Measurements from ENCODE around the gene DSG4. TPM values are rescaled to one million over a fixed set of nuclear protein-coding genes. Genes with fewer than 3 reads are reported as not detected.

Gene DSG4
- total and polyA plus RNA-seq, 9 donors: not detected

DNA sequence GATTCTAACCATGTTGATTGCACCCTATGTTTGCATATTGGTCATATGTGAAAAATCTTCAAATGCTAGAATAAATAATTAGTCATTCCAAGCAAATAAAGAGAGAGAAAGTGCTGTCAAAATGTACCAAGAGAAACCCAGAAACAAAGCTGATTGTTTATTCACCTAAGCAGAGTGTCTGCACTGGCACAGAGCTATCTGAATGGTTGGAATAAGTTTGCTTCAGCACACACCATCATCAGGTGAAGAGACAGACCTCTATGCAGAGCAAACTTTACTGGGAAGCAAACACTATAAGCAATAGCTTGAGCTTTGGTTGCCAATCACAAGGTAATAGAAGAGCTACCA is 25.4 kb downstream of the DSG4 start:
- TF ChIP-seq EP300 (IDR thresholded peaks at IDR 0.05) (no peak), POLR2A (IDR thresholded peaks at IDR 0.05) (no peak)
- TF ChIP-seq, protein P1, sequence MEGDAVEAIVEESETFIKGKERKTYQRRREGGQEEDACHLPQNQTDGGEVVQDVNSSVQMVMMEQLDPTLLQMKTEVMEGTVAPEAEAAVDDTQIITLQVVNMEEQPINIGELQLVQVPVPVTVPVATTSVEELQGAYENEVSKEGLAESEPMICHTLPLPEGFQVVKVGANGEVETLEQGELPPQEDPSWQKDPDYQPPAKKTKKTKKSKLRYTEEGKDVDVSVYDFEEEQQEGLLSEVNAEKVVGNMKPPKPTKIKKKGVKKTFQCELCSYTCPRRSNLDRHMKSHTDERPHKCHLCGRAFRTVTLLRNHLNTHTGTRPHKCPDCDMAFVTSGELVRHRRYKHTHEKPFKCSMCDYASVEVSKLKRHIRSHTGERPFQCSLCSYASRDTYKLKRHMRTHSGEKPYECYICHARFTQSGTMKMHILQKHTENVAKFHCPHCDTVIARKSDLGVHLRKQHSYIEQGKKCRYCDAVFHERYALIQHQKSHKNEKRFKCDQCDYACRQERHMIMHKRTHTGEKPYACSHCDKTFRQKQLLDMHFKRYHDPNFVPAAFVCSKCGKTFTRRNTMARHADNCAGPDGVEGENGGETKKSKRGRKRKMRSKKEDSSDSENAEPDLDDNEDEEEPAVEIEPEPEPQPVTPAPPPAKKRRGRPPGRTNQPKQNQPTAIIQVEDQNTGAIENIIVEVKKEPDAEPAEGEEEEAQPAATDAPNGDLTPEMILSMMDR (IDR thresholded peaks at IDR 0.05): no peak
- Histone ChIP-seq H3K4me1 (ENCODE audit: insufficient read depth) (no peaks in the 10 kb centered on the region), H3K4me3 (no peak overlapping the region), H3K9me3 (no peaks in the 10 kb centered on the region), H3K27me3 (no peaks in the 10 kb centered on the region), H3K36me3 (no peaks in the 10 kb centered on the region), H3K27ac (no peak overlapping the region)
- DNase-seq: no peak
- intact Hi-C loops (cut with DNase I): no loop called here

- Histone ChIP-seq H3K4me1 (ENCODE audit: insufficient read depth) (no peaks in the 10 kb centered on the region), H3K36me3 (no peaks in the 10 kb centered on the region), H3K27me3 (no peaks in the 10 kb centered on the region), H3K27ac (no peak overlapping the region), H3K4me3 (no peak overlapping the region), H3K9me3 (no peaks in the 10 kb centered on the region)
- DNase-seq: no peak
- intact Hi-C loops (cut with DNase I): no loop called here
- 10 to 40% (median 12%) methylated on average over 2 of the region's 2 CpGs for WGBS, 3 donors
- TF ChIP-seq, protein P1 (IDR thresholded peaks at IDR 0.05): no peak
- no peak for TF ChIP-seq EP300 (IDR thresholded peaks at IDR 0.05)
- TF ChIP-seq POLR2A (IDR thresholded peaks at IDR 0.05): no peak
These were observed 26.8 kb downstream of the DSG4 start for GRCh38 chr18:31403409-31403808.

DNA sequence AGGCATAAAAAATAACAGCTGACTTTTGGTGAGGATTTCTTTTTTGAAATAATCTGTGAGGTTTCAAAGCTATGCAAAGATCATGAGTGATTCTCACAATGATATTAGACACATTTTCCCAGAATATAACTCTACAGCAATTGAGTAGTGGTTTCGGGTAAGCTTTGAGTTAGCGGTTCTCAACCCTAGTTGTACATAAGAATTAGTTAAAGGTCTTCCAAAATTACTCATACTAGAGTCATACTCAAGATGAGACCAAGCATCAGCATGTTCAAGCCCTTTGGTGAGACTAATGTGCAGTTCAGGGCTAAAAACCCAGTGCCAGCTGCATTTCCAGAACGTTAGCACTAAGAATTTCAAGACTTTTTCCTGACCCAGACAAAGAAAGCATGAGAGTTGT is 31.1 kb downstream of the DSG4 start:
- Histone ChIP-seq H3K27ac (no peak overlapping the region), H3K36me3 (no peaks in the 10 kb centered on the region), H3K27me3 (no peaks in the 10 kb centered on the region), H3K4me1 (ENCODE audit: insufficient read depth) (no peaks in the 10 kb centered on the region), H3K4me3 (no peak overlapping the region), H3K9me3 (no peaks in the 10 kb centered on the region)
- 81 to 86% (median 83%) methylated on average over 3 of the region's 3 CpGs for WGBS, 3 donors
- TF ChIP-seq POLR2A (IDR thresholded peaks at IDR 0.05): no peak
- no peak for DNase-seq
- intact Hi-C loops (cut with DNase I): no loop called here

GRCh38 chr18:31409276-31409675 is 32.7 kb downstream of the DSG4 start:
- intact Hi-C loops (cut with DNase I): no loop called here

GRCh38 chr18:31410716-31411483 is 34.3 kb downstream of the DSG4 start:
- Histone ChIP-seq H3K36me3 (no peaks in the 10 kb centered on the region), H3K27me3 (no peaks in the 10 kb centered on the region), H3K4me3 (no peak overlapping the region), H3K9me3 (no peaks in the 10 kb centered on the region), H3K27ac (no peak overlapping the region), H3K4me1 (ENCODE audit: insufficient read depth) (no peaks in the 10 kb centered on the region)
- WGBS, 3 donors: 62 to 71% (median 68%) methylated on average over 37 of the region's 37 CpGs
- TF ChIP-seq EP300 (IDR thresholded peaks at IDR 0.05) (no peak), POLR2A (IDR thresholded peaks at IDR 0.05) (no peak)
- TF ChIP-seq, protein P1 (IDR thresholded peaks at IDR 0.05): no peak
- DNase-seq: no peak
- intact Hi-C loops (cut with DNase I): no loop called here

More at GRCh38 chr18:31409276-31409675, 32.7 kb downstream of the DSG4 start:
- WGBS, 3 donors: 68 to 72% (median 69%) methylated on average over 4 of the region's 4 CpGs
- no peaks in the 10 kb centered on the region for H3K9me3 ChIP-seq
- no peaks in the 10 kb centered on the region for H3K4me1 ChIP-seq (ENCODE audit: insufficient read depth)
- TF ChIP-seq, protein P1 (IDR thresholded peaks at IDR 0.05): no peak
- no peak for TF ChIP-seq EP300 (IDR thresholded peaks at IDR 0.05)
- TF ChIP-seq POLR2A (IDR thresholded peaks at IDR 0.05): no peak
- H3K27me3 ChIP-seq: no peaks in the 10 kb centered on the region
- DNase-seq: no peak
- H3K27ac ChIP-seq: no peak overlapping the region
- H3K36me3 ChIP-seq: no peaks in the 10 kb centered on the region
- H3K4me3 ChIP-seq: no peak overlapping the region
